OCI-LY1 (cell line): ENCODE measurements around the gene HDAC9.

Source experiments
- H2AFZ ChIP-seq: fragments of 200-600 bp; sonication (generic), shearing (Covaris generic); 2 replicates; pipeline ENCODE4 v1.6.0; 2014; ENCODE audit warnings: antibody characterized with exemption, mild to moderate bottlenecking, low read length
- H3F3A ChIP-seq: fragments of 200-600 bp; sonication (generic), shearing (Covaris generic); 2 replicates; pipeline ENCODE4 v1.6.0; 2014; ENCODE audit warnings: mild to moderate bottlenecking, antibody characterized with exemption, low read length, moderate library complexity; ENCODE audit not compliant: insufficient read depth
- H3K27ac ChIP-seq: fragments of 200-600 bp; sonication (generic); 2 replicates; pipeline ENCODE4 v1.5.1; 2014; ENCODE audit warnings: low read length, mixed run types, mild to moderate bottlenecking, low read depth; ENCODE audit not compliant: poor library complexity, severe bottlenecking
- H3K27me3 ChIP-seq: fragments of 200-600 bp; sonication (generic); 2 replicates; pipeline ENCODE4 v1.6.0; 2014; ENCODE audit warnings: antibody characterized with exemption, mild to moderate bottlenecking, low read length, moderate library complexity; ENCODE audit not compliant: insufficient read depth
- H3K36me3 ChIP-seq: fragments of 200-600 bp; sonication (generic); 2 replicates; pipeline ENCODE4 v1.6.1; 2014; ENCODE audit warnings: mild to moderate bottlenecking, antibody characterized with exemption, low read length, moderate library complexity, mixed read lengths; ENCODE audit not compliant: insufficient read depth
- H3K4me1 ChIP-seq: fragments of 200-600 bp; sonication (generic); 2 replicates; pipeline ENCODE4 v1.5.1; 2014; ENCODE audit warnings: mild to moderate bottlenecking, low read length, moderate library complexity; ENCODE audit not compliant: insufficient read depth, severe bottlenecking
- H3K4me2 ChIP-seq: fragments of 200-600 bp; sonication (generic), shearing (Covaris generic); 2 replicates; pipeline ENCODE4 v1.6.1; 2014; ENCODE audit warnings: low read length
- H3K4me3 ChIP-seq: fragments of 200-600 bp; sonication (generic); 2 replicates; pipeline ENCODE4 v1.5.1; 2014; ENCODE audit warnings: low read length, low read depth, mild to moderate bottlenecking, mixed read lengths; ENCODE audit not compliant: poor library complexity, severe bottlenecking
- H3K79me2 ChIP-seq: fragments of 200-600 bp; shearing (Covaris generic); 2 replicates; pipeline ENCODE4 v1.6.1; 2016; ENCODE audit warnings: mixed run types, low read length, mixed read lengths; ENCODE audit not compliant: insufficient read depth
- H3K9ac ChIP-seq: fragments of 200-600 bp; sonication (generic), shearing (Covaris generic); 2 replicates; pipeline ENCODE4 v1.6.1; 2014; ENCODE audit warnings: mild to moderate bottlenecking, low read length, mixed read lengths
- H3K9me2 ChIP-seq: fragments of 200-600 bp; sonication (generic), shearing (Covaris generic); 2 replicates; pipeline ENCODE4 v1.6.1; 2014; ENCODE audit warnings: low read depth, mild to moderate bottlenecking, low read length, mixed read lengths
- H3K9me3 ChIP-seq: fragments of 200-600 bp; shearing (Covaris generic); 2 replicates; pipeline ENCODE4 v1.6.1; 2014; ENCODE audit warnings: low read length, mixed read lengths
- H4K20me1 ChIP-seq: fragments of 200-600 bp; sonication (generic), shearing (Covaris generic); 2 replicates; pipeline ENCODE4 v1.6.0; 2016; ENCODE audit warnings: mild to moderate bottlenecking, low read length; ENCODE audit not compliant: insufficient read depth
- CTCF ChIP-seq: fragments of 200-600 bp; sonication (generic), shearing (Covaris generic); IDR thresholded peaks from 2 replicates; pipeline ENCODE4 v1.5.1; 2017; ENCODE audit warnings: mild to moderate bottlenecking, antibody characterized with exemption, low read length, moderate library complexity, mixed read lengths
- EZH2 ChIP-seq: fragments of 200-600 bp; sonication (generic), shearing (Covaris generic); IDR thresholded peaks from 2 replicates; pipeline ENCODE4 v1.8.0; 2017; ENCODE audit warnings: borderline replicate concordance, mixed run types, mild to moderate bottlenecking, antibody characterized with exemption, low read length, moderate library complexity, mixed read lengths

HDAC9 gene

GRCh38 chr7:18815261-18815960, 319.9 kb downstream of the HDAC9 start:
- H3K27me3 ChIP-seq = no peaks in the 10 kb centered on the region
- no peak overlapping the region for H3K27ac ChIP-seq
- H3K9me2 ChIP-seq = no peaks in the 10 kb centered on the region; the same call in 1 of the 2 replicates
- H3K9ac ChIP-seq = no peak overlapping the region
- H3K79me2 ChIP-seq = no peaks in the 10 kb centered on the region
- H3K36me3 ChIP-seq = no peaks in the 10 kb centered on the region
- no peak overlapping the region for H3K4me2 ChIP-seq
- H3K9me3 ChIP-seq = no peaks in the 10 kb centered on the region
- H3K4me3 ChIP-seq = no peak overlapping the region
- TF ChIP-seq EZH2 (no peak), CTCF (no peak)
- H4K20me1 ChIP-seq = no peaks in the 10 kb centered on the region
- H2AFZ ChIP-seq = no peak overlapping the region
- H3K4me1 ChIP-seq = no peaks in the 10 kb centered on the region
- H3F3A ChIP-seq = no peaks in the 10 kb centered on the region

- TF ChIP-seq CTCF = no peak
- TF ChIP-seq EZH2 = no peak
- H3K79me2 ChIP-seq = no peaks in the 10 kb centered on the region
- H3F3A ChIP-seq = no peaks in the 10 kb centered on the region
- no peaks in the 10 kb centered on the region for H3K27me3 ChIP-seq
- no peaks in the 10 kb centered on the region for H3K9me3 ChIP-seq
- no peak overlapping the region for H3K9ac ChIP-seq
- H3K4me2 ChIP-seq = no peak overlapping the region
- no peak overlapping the region for H3K27ac ChIP-seq
- no peaks in the 10 kb centered on the region for H3K4me1 ChIP-seq
- H3K4me3 ChIP-seq = no peak overlapping the region
- H3K36me3 ChIP-seq = no peaks in the 10 kb centered on the region
- no peaks in the 10 kb centered on the region for H4K20me1 ChIP-seq
- no peaks in the 10 kb centered on the region for H3K9me2 ChIP-seq
- no peak overlapping the region for H2AFZ ChIP-seq
Measured at GRCh38 chr7:18820981-18821380, 325.4 kb downstream of the HDAC9 start.

- Histone ChIP-seq H3K9me2 (no peaks in the 10 kb centered on the region), H4K20me1 (no peaks in the 10 kb centered on the region), H3K79me2 (no peaks in the 10 kb centered on the region), H3K9ac (no peak overlapping the region), H3F3A (no peaks in the 10 kb centered on the region), H3K4me2 (no peak overlapping the region), H3K4me3 (no peak overlapping the region), H3K27me3 (no peaks in the 10 kb centered on the region), H3K27ac (no peak overlapping the region), H3K4me1 (no peaks in the 10 kb centered on the region), H3K36me3 (no peaks in the 10 kb centered on the region), H2AFZ (no peak overlapping the region), H3K9me3 (no peaks in the 10 kb centered on the region)
- no peak for TF ChIP-seq CTCF
- TF ChIP-seq EZH2 = no peak
Measured at GRCh38 chr7:18821554-18821953, 326.0 kb downstream of the HDAC9 start.
